Coronary artery (tissue), 2 donors: ENCODE measurements around the gene HNRNPUL2.

Experiments used
- DNase-seq: peaks from one replicate; pipeline ENCODE4 v3.0.0-alpha.2; 2017; ENCODE audit warnings: low spot score
- H3K27ac ChIP-seq, 2 donors: fragments of 200-600 bp; sonication (generic); one replicate each; pipeline ENCODE4 v1.5.1; 2016 to 2019
- H3K4me3 ChIP-seq: fragments of 200-600 bp; sonication (generic); 2 replicates; pipeline ENCODE4 v1.5.1; 2016; ENCODE audit warnings: mild to moderate bottlenecking, moderate library complexity
- CTCF ChIP-seq: fragments of 200-600 bp; sonication (generic); IDR thresholded peaks from one replicate; pipeline ENCODE4 v1.5.1; 2019; ENCODE audit warnings: antibody characterized with exemption

The HNRNPUL2 gene

GRCh38 chr11:62726156-62726914 is 922 bp downstream of the HNRNPUL2 start:
- no peak for DNase-seq
- Histone ChIP-seq H3K4me3 (peak overlapping the region; percentile 79), H3K27ac (peak overlapping the region; percentile 87 to 96)
- TF ChIP-seq CTCF, result no peak

- H3K4me3 ChIP-seq, result peak overlapping the region; percentile 79
- DNase-seq, result no peak
- no peak for TF ChIP-seq CTCF
- H3K27ac ChIP-seq, result peak overlapping the region; percentile 87 to 96
Observed at GRCh38 chr11:62725646-62726045, 1.6 kb downstream of the HNRNPUL2 start.

GRCh38 chr11:62724171-62724570 is 3.1 kb downstream of the HNRNPUL2 start:
- Histone ChIP-seq H3K4me3 (peak overlapping the region; percentile 79), H3K27ac (no peak overlapping the region)
- DNase-seq, result no peak
- no peak for TF ChIP-seq CTCF

GRCh38 chr11:62721994-62722393 is 5.3 kb downstream of the HNRNPUL2 start:
- no peak for TF ChIP-seq CTCF
- Histone ChIP-seq H3K27ac (no peak overlapping the region), H3K4me3 (no peak overlapping the region)
- DNase-seq, result no peak

- Histone ChIP-seq H3K27ac (no peak overlapping the region), H3K4me3 (no peak overlapping the region)
- no peak for DNase-seq
- TF ChIP-seq CTCF, result no peak
Observed at GRCh38 chr11:62719302-62719978, 7.8 kb downstream of the HNRNPUL2 start.

- no peak overlapping the region for H3K27ac ChIP-seq
Observed at GRCh38 chr11:62716816-62717215, 10.4 kb downstream of the HNRNPUL2 start.

More at GRCh38 chr11:62716816-62717215, 10.4 kb downstream of the HNRNPUL2 start:
- no peak for DNase-seq
- H3K4me3 ChIP-seq, result no peak overlapping the region
- no peak for TF ChIP-seq CTCF
